Activated naive CD4-positive, alpha-beta T cell treated with Interleukin-2 at 50 U/mL for 16 hours (primary cell): Measurements from ENCODE around the gene CCNB1.
"Not testable (repeated sequence)": the region's sequence is repeated elsewhere in the genome, so short reads cannot be mapped to it uniquely, and the experiment has no call there.

Source experiments
- DNase-seq: peaks from one replicate; pipeline ENCODE4 v3.0.0-alpha.2; 2020

The CCNB1 gene

GRCh38 chr5:69187342-69187741 is 20.4 kb downstream of the CCNB1 start:
- DNase-seq: no peak

DNA sequence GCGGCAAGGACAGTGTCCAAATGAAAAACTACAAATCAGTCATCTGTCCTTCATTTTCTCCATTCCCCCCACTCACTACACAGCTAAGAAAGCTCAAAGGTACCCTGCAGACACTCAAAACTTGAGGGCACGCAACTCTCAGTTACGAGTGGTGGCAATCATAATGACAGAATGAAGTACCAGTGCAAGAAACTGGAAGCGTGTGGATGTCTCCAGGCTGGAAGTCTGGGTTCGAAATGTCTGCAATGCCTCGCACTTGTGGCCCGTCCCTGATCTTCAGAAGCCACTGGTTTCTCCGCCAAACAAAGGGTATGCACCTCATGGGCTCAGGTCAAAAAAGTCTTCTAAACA is 21.8 kb downstream of the CCNB1 start:
- no peak for DNase-seq

- peak; percentile 93 for DNase-seq
Observed at GRCh38 chr5:69189162-69190086, 22.5 kb downstream of the CCNB1 start, which contains the start of gene CENPH. Gene CENPH (plus strand): TSS chr5:69189583. CDS start chr5:69189635, 52 bp downstream.

DNA sequence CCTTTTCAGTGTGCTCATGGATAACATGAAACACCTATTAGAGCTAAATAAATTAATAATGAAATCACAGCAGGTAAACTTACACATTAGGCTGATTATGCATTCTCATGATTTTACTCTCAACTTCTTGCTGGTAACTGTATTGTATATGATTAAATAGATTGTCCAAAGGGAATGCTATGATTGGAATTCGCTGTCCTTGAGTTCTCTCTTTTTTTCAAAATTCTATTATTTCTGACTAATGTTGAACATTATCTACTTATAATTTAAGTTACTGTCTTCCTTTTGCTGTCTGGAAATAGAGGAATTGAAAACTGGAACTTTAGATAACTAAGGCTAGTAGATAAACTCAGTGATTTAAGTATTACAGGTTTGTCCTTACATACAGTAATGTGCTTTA is 35.5 kb downstream of the CCNB1 start:
- no peak for DNase-seq

- no peak for DNase-seq
Observed at GRCh38 chr5:69206528-69207190, 39.7 kb downstream of the CCNB1 start.

GRCh38 chr5:69209602-69210001 is 42.7 kb downstream of the CCNB1 start:
- DNase-seq: no peak

DNA sequence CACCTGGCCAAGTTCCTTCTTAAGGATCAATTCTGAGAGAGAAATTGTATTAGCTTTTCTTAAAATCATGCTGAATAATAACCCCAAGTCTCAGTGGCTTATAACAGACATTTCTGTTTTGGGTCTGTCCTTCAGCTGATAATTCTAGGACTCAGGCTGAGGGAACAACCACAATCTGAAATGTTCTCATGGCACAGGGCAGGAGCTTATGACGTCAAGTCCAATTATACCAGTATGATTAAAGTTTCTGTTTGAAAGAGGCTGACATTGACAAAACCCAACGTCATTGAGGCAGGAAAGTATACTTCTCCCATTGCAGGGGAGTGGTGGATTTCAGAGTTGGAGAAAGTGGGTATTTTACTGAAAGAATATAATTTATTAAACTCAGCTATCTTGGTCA is 44.2 kb downstream of the CCNB1 start:
- DNase-seq: no peak

DNA sequence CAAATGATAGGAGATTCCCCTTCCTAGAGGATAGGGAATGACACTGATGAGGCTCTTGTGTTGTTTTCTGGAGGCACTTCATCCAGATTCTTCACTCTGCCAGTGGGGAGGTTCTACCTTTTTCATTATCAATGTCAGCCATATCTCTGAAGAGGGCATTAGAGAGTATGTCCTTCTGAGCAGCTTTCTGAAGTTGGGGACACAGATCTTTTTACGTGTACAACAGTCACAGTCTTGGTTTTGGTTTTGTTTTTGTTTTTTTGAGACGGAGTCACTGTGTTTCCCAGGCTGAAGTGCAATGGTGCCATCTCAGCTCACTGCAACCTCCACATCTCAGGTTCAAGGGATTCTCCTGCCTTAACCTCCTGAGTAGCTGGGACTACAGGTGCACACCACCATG is 45.1 kb downstream of the CCNB1 start:
- DNase-seq: no peak

GRCh38 chr5:69213513-69214215 is 46.7 kb downstream of the CCNB1 start:
- DNase-seq: no peak

DNA sequence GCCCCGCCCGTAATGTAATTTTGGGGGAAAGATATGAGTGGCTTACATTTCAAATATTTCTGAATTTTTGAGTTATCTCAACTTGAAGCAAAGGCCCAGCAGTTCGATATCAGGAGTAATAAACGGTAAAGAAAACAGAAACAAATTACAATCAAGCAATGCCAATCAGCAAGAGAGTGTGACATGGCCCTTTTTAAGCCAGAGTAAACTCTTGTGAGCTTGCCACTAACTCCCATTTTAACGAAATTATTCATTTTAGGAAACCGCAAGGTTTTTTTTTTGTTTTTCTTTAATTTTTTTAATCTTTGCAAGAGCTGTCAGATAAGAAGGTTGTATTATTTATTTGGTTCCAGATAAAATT is 50.2 kb downstream of the CCNB1 start:
- no peak for DNase-seq

DNA sequence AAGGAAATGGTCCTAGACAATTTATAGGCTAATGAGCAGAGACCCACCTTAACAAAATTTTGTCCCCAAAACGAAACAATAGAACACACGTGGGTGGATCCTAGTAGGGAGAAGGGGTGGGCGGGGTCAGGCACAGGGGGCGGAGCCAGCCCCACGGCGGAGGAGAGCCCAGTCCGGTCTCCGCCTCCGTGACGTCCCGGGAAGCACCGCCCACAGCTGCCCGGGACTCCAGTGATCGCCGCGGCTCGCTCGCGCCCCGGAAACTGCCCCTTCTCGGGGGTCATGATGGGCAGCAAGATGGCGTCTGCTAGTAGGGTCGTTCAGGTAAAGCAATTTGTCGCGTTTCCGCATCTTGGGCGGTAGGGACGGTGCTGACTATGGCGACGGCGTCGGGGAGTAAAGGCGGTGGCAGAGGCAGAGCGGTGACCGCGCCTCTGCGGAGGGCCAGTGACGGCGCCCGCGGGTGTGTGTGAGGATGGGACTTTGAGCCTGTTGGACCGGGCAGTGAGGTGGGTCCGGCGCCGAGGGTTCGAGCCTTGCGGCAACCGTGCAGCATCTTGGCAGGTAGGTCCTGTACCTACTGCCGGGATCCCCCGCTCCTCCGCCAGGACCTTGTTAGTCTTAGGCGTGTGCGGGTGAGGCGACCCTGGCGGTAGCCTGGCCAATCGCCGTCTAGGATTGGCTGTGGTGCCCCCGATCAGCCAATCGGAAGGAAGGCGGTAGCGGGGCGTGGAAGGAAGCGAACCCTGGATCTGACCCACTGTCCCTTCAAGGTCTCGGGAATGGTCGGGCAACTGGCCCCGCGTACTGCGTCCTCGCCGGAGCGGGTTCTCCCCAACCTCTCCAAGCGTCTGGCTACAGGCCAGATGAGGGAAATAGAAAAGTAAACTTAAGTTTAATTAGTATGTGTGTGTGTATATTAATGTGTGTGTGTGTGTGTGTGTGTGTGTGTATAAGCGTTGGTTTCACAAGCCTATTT is 50.9 kb downstream of the CCNB1 start:
- peak; percentile 92 for DNase-seq

DNA sequence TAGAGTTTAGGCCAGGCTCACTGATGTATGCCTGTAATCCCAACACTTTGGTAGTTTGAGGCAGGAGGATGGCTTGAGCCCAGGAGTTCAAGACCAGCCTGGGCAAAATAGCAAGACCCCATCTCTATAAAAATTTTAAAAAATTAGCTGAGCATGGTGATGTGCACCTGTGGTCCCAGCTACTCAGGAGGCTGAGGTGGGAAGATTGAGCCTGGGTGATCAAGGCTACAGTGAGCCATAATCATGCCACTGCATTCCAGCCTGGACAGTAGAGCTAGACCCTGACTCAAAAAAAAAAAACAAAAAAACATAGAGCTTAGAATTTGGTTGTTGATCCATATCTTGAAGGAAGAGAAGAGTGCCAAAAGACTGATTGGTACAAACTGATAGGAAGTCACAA is 53.0 kb downstream of the CCNB1 start:
- no peak for DNase-seq

DNA sequence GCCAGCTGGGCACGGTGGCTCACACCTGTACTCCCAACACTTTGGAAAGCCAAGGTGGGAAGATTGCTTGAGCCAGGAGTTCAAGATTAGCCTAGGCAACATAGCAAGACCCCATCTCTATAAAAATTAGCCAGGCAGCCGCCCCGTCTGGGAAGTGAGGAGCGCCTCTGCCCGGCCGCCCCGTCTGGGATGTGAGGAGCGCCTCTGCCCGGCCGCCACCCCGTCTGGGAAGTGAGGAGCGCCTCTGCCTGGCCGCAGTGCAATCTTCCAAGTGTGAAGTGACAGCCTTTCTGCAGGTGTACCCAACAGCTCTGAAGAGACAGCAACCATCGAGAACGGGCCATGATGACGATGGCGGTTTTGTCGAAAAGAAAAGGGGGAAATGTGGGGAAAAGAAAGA is 53.4 kb downstream of the CCNB1 start:
- DNase-seq: not testable (repeated sequence)

GRCh38 chr5:69220833-69221232 is 53.9 kb downstream of the CCNB1 start:
- DNase-seq: not testable (repeated sequence)

- no peak for DNase-seq
Observed at GRCh38 chr5:69224520-69224919, 57.6 kb downstream of the CCNB1 start.

DNA sequence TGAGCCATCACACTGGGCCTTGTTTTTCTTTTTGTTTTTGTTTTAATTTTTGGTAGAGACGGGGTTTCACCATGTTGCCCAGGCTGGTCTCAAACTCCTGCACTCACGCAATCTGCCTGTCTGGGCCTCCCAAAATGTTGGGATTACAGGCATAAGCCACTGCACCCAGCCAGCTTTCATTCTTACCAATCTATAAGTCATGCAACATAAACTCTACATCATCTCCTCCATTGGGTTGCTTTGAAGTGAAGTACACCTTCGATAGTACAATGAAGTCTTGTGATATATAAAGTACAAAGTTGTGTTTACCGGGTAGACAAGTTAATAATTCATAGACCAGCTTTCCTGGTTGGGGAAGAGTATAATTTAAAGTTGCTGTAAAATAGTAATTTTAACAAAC is 58.9 kb downstream of the CCNB1 start:
- no peak for DNase-seq
